A673 (cell line): ENCODE measurements around the gene SLC41A2. TPM values are rescaled to one million over a fixed set of nuclear protein-coding genes. Genes with fewer than 3 reads are reported as not detected.

Experiments used
- BruUV-seq: library from RNA; stranded (reverse); fragments of 400-500 nt; replicated peaks from 2 replicates; lab custom pipeline; 2021; lab: Mats Ljungman, UMichigan
- CTCF ChIA-PET: fragments of 300-600 bp; sonication (Branson Sonifier 250); formaldehyde crosslinking; loops from one replicate; lab custom pipeline; 2022; ENCODE audit warnings: antibody characterized with exemption; lab: Charles Lee
- POLR2A ChIA-PET: fragments of 300-600 bp; sonication (Branson Sonifier 250); formaldehyde crosslinking; loops from one replicate; lab custom pipeline; 2022; ENCODE audit warnings: antibody characterized with exemption; ENCODE audit not compliant: low non-redundant PET; lab: Charles Lee
- DNase-seq: peaks from one replicate; pipeline ENCODE4 v3.0.0-alpha.2; 2015; ENCODE audit warnings: low spot score
- H3K27ac ChIP-seq: fragments of 200-600 bp; sonication (generic); 2 replicates; pipeline ENCODE4 v1.5.1; 2016; ENCODE audit warnings: mixed run types, low read depth, mild to moderate bottlenecking, mixed read lengths, antibody characterized with exemption, low read length; ENCODE audit not compliant: poor library complexity, severe bottlenecking
- H3K27me3 ChIP-seq: fragments of 200-600 bp; sonication (generic); replicated peaks from 2 replicates; pipeline ENCODE4 v1.6.1; 2017; ENCODE audit warnings: mixed run types, low read depth, mild to moderate bottlenecking, mixed read lengths, antibody characterized with exemption, low read length; ENCODE audit not compliant: insufficient read depth, poor library complexity
- H3K36me3 ChIP-seq: fragments of 200-600 bp; sonication (generic); 2 replicates; pipeline ENCODE4 v1.6.1; 2016; ENCODE audit warnings: mixed run types, mild to moderate bottlenecking, mixed read lengths, antibody characterized with exemption, low read length; ENCODE audit not compliant: insufficient read depth, poor library complexity, severe bottlenecking
- H3K4me1 ChIP-seq: fragments of 200-600 bp; sonication (generic); 2 replicates; pipeline ENCODE4 v1.6.1; 2017; ENCODE audit warnings: mixed run types, mild to moderate bottlenecking, mixed read lengths, antibody characterized with exemption, low read length; ENCODE audit not compliant: insufficient read depth, poor library complexity, severe bottlenecking
- H3K4me3 ChIP-seq: fragments of 200-600 bp; sonication (generic); 2 replicates; pipeline ENCODE4 v1.5.1; 2016; ENCODE audit warnings: low read depth, mixed run types, mild to moderate bottlenecking, mixed read lengths, low read length; ENCODE audit not compliant: poor library complexity, severe bottlenecking
- H3K9me3 ChIP-seq: fragments of 200-600 bp; sonication (generic); 2 replicates; pipeline ENCODE4 v1.6.1; 2016; ENCODE audit warnings: mixed run types, low read depth, mild to moderate bottlenecking, mixed read lengths, antibody characterized with exemption, low read length; ENCODE audit not compliant: poor library complexity, severe bottlenecking
- CTCF ChIP-seq: fragments of 300-800, 200-600 bp; sonication (generic); conservative IDR thresholded peaks from 2 replicates; pipeline ENCODE4 v1.5.1; 2017; ENCODE audit warnings: low read depth, mild to moderate bottlenecking, antibody characterized with exemption, low read length, moderate library complexity, mixed read lengths
- EZH2 ChIP-seq: fragments of 200-600 bp; sonication (generic); IDR thresholded peaks from 2 replicates; pipeline ENCODE4 v1.6.1; 2017; ENCODE audit warnings: borderline replicate concordance, low read depth, mild to moderate bottlenecking, mixed read lengths, antibody characterized with exemption, low read length; ENCODE audit not compliant: poor library complexity, severe bottlenecking
- intact Hi-C: fragments of 100-400 bp; cut with micrococcal nuclease; formaldehyde crosslinking; loops from one replicate; pipeline ENCODE4 v1.10.0; 2022; ENCODE audit not compliant: unreplicated experiment
- total RNA-seq: library from RNA; stranded (reverse); gene quantifications from 2 replicates; pipeline ENCODE4 v1.2.3, GENCODE V29; 2021

Gene SLC41A2
- total RNA-seq, 1 experiment from 2014 or later: 0.24 TPM

GRCh38 chr12:104975587-104976343 lies 17.7 kb upstream of the SLC41A2 start:
- Histone ChIP-seq H3K4me1 (no peaks in the 10 kb centered on the region), H3K27ac (no peak overlapping the region), H3K9me3 (no peaks in the 10 kb centered on the region), H3K27me3 (peaks cover 9% of the 10 kb centered on the region), H3K36me3 (no peaks in the 10 kb centered on the region), H3K4me3 (no peak overlapping the region)
- ChIA-PET CTCF (no interaction called here), POLR2A (no interaction called here)
- BruUV-seq: no TSS peak
- DNase-seq: no peak
- TF ChIP-seq CTCF: no peak
- intact Hi-C loops: no loop called here

- CTCF ChIA-PET: interaction anchor here (0.6 kb wide), 1 partner anchor 593 kb away, joined by 3 read pairs; no protein-coding TSS in a partner anchor
Measured at GRCh38 chr12:104974626-104975290, 16.7 kb upstream of the SLC41A2 start.

GRCh38 chr12:104973250-104973649 lies 15.2 kb upstream of the SLC41A2 start:
- Histone ChIP-seq H3K4me1 (no peaks in the 10 kb centered on the region), H3K4me3 (no peak overlapping the region), H3K27me3 (no peaks in the 10 kb centered on the region), H3K27ac (no peak overlapping the region), H3K9me3 (no peaks in the 10 kb centered on the region), H3K36me3 (no peaks in the 10 kb centered on the region)
- no TSS peak for BruUV-seq
- DNase-seq: no peak
- no peak for TF ChIP-seq CTCF
- no peak for TF ChIP-seq EZH2
- intact Hi-C loops: no loop called here
- POLR2A ChIA-PET: interaction anchor here (0.7 kb wide), 1 partner anchor 730 kb away, joined by 8 read pairs; no protein-coding TSS in a partner anchor
- CTCF ChIA-PET: no interaction called here

More at GRCh38 chr12:104974626-104975290, 16.7 kb upstream of the SLC41A2 start:
- Histone ChIP-seq H3K27me3 (peaks cover 6% of the 10 kb centered on the region), H3K4me1 (no peaks in the 10 kb centered on the region), H3K27ac (no peak overlapping the region), H3K4me3 (no peak overlapping the region), H3K36me3 (no peaks in the 10 kb centered on the region), H3K9me3 (no peaks in the 10 kb centered on the region)
- DNase-seq: no peak
- TF ChIP-seq CTCF: no peak
- no peak for TF ChIP-seq EZH2
- no TSS peak for BruUV-seq
- POLR2A ChIA-PET: no interaction called here
- intact Hi-C loops: no loop called here
